Muscle of leg (tissue), 11 donors: ENCODE measurements around the gene CAMK2D. TPM values are rescaled to one million over a fixed set of nuclear protein-coding genes. Genes with fewer than 3 reads are reported as not detected.
A peak's percentile ranks its signal among the peaks of the same experiment; 100 is the strongest.

ENCODE experiments used
- DNase-seq: peaks from one replicate; pipeline ENCODE4 v3.0.0; 2013
- H3K27ac ChIP-seq: one replicate; pipeline ENCODE4 v1.5.1; 2013; ENCODE audit warnings: mild to moderate bottlenecking, low read length, control low read depth
- H3K27me3 ChIP-seq: one replicate; pipeline ENCODE4 v1.6.1; 2013; ENCODE audit warnings: low read length; ENCODE audit not compliant: control insufficient read depth, insufficient read depth
- H3K36me3 ChIP-seq: one replicate; pipeline ENCODE4 v1.6.1; 2013; ENCODE audit warnings: low read length; ENCODE audit not compliant: control insufficient read depth, insufficient read depth
- H3K4me1 ChIP-seq: one replicate; pipeline ENCODE4 v1.6.1; 2013; ENCODE audit warnings: low read length; ENCODE audit not compliant: control insufficient read depth, insufficient read depth
- H3K4me3 ChIP-seq: one replicate; pipeline ENCODE4 v1.5.1; 2013; ENCODE audit warnings: low read length, control low read depth
- H3K9me3 ChIP-seq: replicated peaks from 2 replicates; pipeline ENCODE4 v1.6.1; 2013; ENCODE audit warnings: low read depth, low read length; ENCODE audit not compliant: control insufficient read depth
- WGBS: methylation state at CpG from one replicate; pipeline ENCODE4 v1.1.5; 2013; ENCODE audit warnings: missing lambda C conversion rate; ENCODE audit not compliant: insufficient coverage; 5-methylcytosine and 5-hydroxymethylcytosine counted together
- polyA plus RNA-seq, 8 donors: library from polyadenylated mRNA; unstranded; fragments of 120-200 nt; gene quantifications; one replicate each; pipeline versions ENCODE4 v1.2.1 to v1.2.3, GENCODE V29; 2013; ENCODE audit warnings: inconsistent platforms in 1 of 8, low replicate concordance in 1 of 8; ENCODE audit not compliant: insufficient read length in 8 of 8, insufficient read depth in 1 of 8
- total RNA-seq: library from RNA; stranded (reverse); fragments of 120-200 nt; gene quantifications from one replicate; pipeline ENCODE4 v1.2.4, GENCODE V29; 2013

The CAMK2D gene
- total and polyA plus RNA-seq, 9 donors = 115 to 183 (median 150) TPM

DNA sequence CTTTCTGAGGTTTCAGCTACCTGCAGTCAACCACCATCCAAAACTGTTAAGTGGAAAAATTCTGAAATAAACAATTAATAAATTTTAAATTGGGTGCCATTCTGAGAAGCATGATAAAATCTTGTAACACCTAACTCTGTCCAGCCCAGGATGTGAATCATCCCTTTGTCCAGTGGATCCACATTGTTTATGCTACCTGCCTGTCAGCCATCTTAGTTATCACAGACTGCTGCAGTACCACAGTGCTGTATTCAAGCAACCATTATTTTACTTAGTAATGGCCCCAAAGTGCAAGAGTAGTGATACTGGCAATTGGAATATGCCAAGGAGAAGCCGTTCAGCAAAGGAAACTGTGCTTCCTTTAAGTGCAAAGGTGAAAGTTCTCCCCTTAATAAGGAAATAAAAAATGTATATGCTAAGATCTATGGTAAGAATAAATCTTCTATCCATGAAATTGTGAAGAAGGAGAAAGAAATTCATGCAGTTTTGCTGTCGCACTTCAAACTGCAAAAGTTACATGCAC, 20.6 kb downstream of the CAMK2D start:
- Histone ChIP-seq H3K27me3 (no peaks in the 10 kb centered on the region), H3K4me1 (no peaks in the 10 kb centered on the region), H3K9me3 (no peaks in the 10 kb centered on the region), H3K4me3 (no peak overlapping the region), H3K36me3 (peaks cover 2% of the 10 kb centered on the region), H3K27ac (no peak overlapping the region)
- DNase-seq = no peak
- WGBS = no CpG with 5 or more reads among the region's 2 CpGs

DNA sequence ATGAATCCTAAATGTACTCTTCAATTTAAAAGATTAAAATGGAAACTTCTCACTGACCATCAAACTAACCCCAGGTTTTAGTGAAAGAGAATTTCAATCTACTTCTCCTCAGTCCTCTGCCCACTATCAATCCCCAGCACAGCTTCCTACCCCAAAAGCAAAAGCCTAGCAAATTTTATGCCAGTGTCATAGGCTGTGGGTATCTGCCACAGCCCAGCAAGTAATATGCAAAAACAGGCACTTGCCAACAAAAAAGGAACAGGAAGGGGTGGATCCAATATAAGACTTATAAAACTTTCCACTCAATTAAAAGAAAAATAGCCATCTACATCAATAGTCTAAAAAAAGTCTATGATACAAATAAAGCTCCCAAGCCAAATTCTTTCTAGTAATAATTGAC, 22.3 kb downstream of the CAMK2D start:
- Histone ChIP-seq H3K27me3 (no peaks in the 10 kb centered on the region), H3K27ac (peak overlapping the region; percentile 9), H3K4me1 (no peaks in the 10 kb centered on the region), H3K9me3 (no peaks in the 10 kb centered on the region), H3K36me3 (peaks cover 5% of the 10 kb centered on the region), H3K4me3 (no peak overlapping the region)
- DNase-seq = no peak

DNA sequence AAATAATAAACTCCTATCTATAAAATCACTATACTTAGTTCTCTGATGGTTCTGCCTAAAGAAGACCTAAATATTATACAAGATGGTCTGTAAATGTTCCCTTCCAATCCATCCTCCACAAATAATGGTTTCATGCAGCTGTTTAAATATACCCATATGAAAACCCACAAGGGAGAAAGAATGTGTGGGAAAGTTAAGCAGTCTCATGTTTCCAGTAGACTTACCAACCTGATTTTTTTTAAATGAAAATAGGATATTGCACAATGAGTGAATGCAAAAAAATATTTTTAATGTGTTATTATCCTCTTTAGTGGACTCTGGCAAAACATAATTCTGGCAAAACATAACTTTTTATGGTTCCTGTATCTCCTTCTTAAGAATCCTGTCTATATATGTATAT, 23.3 kb downstream of the CAMK2D start:
- Histone ChIP-seq H3K36me3 (peaks cover 5% of the 10 kb centered on the region), H3K27ac (peak overlapping the region; percentile 18), H3K4me1 (no peaks in the 10 kb centered on the region), H3K27me3 (no peaks in the 10 kb centered on the region), H3K4me3 (no peak overlapping the region), H3K9me3 (no peaks in the 10 kb centered on the region)
- DNase-seq = peak; percentile 82

DNA sequence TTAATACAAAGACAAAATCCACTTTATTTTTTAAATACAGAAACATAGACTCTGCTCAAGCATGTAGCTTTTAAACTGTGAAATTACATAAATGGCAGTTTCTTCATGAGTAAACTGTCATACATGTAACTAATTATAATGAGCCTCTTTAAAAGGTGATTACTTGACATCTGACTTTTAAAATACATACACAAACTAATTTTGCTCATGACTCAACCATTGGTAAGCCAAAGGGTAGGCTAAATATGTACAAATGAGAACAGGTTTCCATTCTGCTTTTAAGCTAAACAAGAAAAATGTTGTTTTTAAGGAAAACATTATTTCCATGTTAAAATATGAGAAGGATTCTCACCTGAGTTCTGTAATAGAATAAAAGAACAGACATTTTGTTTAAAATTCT, 27.9 kb downstream of the CAMK2D start:
- no peaks in the 10 kb centered on the region for H3K27me3 ChIP-seq
- H3K27ac ChIP-seq = no peak overlapping the region
- no peaks in the 10 kb centered on the region for H3K4me1 ChIP-seq
- no peak for DNase-seq
- no peak overlapping the region for H3K4me3 ChIP-seq
- no peaks in the 10 kb centered on the region for H3K9me3 ChIP-seq
- peaks cover 3% of the 10 kb centered on the region for H3K36me3 ChIP-seq

DNA sequence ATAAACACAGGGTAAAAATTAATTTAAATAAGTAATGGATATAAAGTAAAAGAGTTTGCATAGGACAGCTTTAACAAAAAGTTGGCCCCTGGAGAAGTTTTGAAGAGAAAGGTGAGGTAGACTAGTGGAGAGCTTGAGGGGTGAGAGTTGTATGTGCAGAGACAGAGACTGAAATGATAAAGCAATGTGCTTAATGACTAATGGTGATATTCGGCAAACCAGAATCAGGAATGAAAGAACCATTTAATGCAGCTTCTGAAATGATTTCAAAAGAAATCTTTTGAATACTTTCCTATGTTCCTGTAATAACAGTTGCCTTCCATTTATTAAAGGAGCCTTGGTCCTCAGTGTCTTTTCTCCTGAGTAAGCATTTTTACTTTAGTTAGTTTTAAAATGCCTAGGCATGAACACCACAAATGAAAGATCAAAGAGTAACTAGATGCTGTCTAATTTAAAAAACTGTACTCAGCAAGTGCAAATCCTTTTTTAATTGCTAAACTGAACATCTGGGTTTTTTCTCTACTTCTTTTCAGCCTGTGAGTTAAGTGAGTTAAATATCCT, 28.5 kb downstream of the CAMK2D start:
- Histone ChIP-seq H3K9me3 (no peaks in the 10 kb centered on the region), H3K4me3 (no peak overlapping the region), H3K27ac (no peak overlapping the region), H3K27me3 (no peaks in the 10 kb centered on the region), H3K36me3 (peaks cover 3% of the 10 kb centered on the region), H3K4me1 (no peaks in the 10 kb centered on the region)
- DNase-seq = no peak
- WGBS = no CpG with 5 or more reads among the region's 1 CpG

DNA sequence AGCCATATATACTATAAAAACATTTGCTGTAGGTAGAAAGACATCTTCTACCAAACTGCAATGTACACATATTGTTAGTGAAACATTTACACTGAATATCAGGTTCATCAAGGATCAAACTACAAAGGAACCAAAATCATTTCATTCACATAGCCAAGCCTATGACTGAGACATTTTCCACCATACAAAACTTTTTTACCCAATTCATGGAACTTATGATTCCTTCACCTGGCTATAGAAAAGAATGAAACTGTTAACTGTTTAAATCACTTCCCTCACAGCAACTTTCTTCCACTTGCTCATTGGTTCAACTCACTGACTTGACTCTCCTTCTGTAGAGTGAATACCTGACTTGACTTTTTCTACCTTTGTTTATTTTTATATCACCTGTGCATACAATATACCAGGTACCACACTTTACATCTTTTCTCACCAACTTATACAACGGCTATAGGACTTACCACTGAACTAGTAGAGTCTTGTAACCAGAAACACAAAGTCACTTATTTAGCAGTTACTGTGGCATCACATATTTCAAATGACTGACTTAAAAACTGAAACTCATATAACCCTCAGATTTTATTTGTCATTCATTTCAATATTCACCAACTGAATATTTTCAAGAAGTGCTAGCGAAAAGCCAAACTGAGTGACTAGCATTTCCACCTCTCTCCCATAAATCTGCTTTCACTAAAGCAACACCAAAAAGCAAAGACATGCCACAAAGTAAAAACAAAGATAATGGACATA, 30.9 kb downstream of the CAMK2D start:
- Histone ChIP-seq H3K27ac (no peak overlapping the region), H3K36me3 (peaks cover 3% of the 10 kb centered on the region), H3K27me3 (no peaks in the 10 kb centered on the region), H3K4me1 (peaks cover 2% of the 10 kb centered on the region), H3K9me3 (no peaks in the 10 kb centered on the region), H3K4me3 (no peak overlapping the region)
- no peak for DNase-seq
- WGBS = 100% methylated on average over 1 of the region's 2 CpGs

DNA sequence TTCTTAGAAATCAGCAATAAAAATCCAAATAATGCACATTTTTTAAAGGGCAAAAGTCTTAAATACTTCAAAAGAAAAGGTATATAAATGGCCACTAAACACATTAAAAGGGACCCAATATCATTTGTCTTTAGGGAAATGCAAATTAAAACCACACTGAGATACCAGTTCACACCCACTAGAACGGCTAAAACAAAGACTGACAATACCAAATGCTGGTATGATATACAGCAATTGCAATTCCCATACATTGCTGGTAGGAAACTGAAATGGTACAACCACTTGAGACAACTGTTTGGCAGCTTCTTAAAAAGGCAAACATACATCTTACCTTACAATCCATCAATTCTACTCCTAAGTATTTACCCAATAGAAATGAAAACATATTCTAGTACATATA, 33.7 kb downstream of the CAMK2D start:
- no peak overlapping the region for H3K4me3 ChIP-seq
- no peak for DNase-seq
- no peaks in the 10 kb centered on the region for H3K9me3 ChIP-seq
- H3K27me3 ChIP-seq = no peaks in the 10 kb centered on the region
- WGBS = no CpG with 5 or more reads among the region's 1 CpG
- H3K36me3 ChIP-seq = no peaks in the 10 kb centered on the region
- peaks cover 2% of the 10 kb centered on the region for H3K4me1 ChIP-seq
- no peak overlapping the region for H3K27ac ChIP-seq

DNA sequence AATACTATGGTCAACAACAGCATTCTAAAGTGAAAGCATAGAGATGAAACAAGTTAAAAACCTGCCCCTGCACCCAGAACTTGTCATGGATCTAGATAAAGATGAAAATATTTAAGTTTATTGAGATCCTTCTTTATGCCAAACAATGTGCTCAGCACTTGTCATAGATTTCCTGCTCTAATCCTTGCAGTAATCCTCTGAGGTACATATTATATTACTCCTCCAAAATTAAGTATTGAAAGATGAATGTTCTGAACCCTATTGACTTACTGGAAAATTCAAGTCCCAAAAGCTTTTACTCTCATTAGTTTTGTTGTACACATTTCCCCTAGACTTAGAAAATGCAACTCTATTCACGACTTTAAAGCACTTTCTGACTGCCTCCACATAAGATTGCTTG, 35.6 kb downstream of the CAMK2D start:
- Histone ChIP-seq H3K27me3 (no peaks in the 10 kb centered on the region), H3K9me3 (no peaks in the 10 kb centered on the region), H3K4me1 (peaks cover 2% of the 10 kb centered on the region), H3K36me3 (no peaks in the 10 kb centered on the region), H3K27ac (no peak overlapping the region), H3K4me3 (no peak overlapping the region)
- WGBS = no CpG with 5 or more reads among the region's 1 CpG
- peak; percentile 36 for DNase-seq

DNA sequence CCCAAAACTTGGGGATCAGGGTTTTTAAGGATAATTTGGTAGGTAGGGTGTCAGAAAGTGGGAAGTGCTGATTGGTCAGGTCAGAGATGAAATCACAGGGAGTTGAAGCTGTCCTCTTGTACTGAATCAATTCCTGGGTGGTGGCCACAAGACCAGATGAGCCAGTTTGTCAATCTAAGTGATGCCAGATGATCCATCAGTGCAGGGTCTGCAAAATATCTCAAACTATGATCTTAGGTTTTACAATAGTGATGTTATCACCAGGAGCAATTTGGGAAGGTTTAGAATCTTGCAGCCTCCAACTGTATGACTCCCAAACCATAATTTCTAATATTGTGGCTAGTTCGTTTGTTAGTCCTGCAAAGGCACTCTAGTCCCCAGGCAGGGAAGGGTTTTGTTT, 43.3 kb downstream of the CAMK2D start:
- H3K4me1 ChIP-seq = no peaks in the 10 kb centered on the region
- H3K27me3 ChIP-seq = no peaks in the 10 kb centered on the region
- H3K9me3 ChIP-seq = no peaks in the 10 kb centered on the region
- WGBS = no CpG with 5 or more reads among the region's 1 CpG
- H3K36me3 ChIP-seq = no peaks in the 10 kb centered on the region
- no peak overlapping the region for H3K27ac ChIP-seq
- DNase-seq = no peak
- no peak overlapping the region for H3K4me3 ChIP-seq

DNA sequence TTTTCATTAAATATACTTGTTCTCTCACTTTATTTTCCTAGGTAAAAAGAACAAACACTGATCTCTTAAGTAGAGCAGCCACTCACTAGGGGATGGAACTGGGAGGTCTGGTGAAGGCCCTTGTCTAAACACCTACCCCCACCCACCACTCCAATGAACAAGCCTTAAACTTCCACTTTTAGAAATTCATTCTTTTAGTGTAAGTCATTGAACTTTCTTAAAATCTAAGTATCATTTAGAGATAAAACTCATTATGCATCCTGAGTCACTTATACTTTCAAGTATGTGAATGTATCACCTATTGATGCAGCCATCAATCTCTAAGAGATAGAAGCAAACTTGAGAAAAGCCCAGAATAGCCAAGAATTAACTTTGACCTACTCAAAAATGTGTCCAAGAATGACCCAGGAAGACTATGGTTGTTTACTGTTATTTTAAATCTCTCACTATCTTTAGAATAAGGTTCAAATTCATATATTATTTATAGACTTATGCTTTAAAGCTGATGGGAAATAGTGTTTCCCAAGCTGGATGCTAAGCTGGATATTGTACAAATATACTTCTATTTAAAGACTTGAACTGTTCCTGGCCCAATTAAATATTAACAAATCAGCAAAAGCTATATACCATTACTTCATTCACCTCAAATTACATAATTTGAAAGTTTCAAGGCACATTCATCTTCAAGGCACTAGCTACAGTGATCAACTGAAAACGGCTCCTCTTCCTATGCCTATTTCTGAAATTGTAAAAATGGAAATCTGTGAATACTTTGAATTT, 49.5 kb downstream of the CAMK2D start:
- no CpG with 5 or more reads among the region's 1 CpG for whole genome bisulfite sequencing
- Histone ChIP-seq H3K27ac (no peak overlapping the region), H3K4me1 (no peaks in the 10 kb centered on the region), H3K4me3 (no peak overlapping the region), H3K9me3 (no peaks in the 10 kb centered on the region), H3K36me3 (no peaks in the 10 kb centered on the region), H3K27me3 (no peaks in the 10 kb centered on the region)
- no peak for DNase-seq
